Adrenal gland (tissue), 5 donors: ENCODE measurements around the gene PACS2.

Source experiments
- POLR2A ChIP-seq, 2 donors: fragments of 450-650 bp; IDR thresholded peaks; one replicate each; pipeline ENCODE4 v1.6.1; 2017; ENCODE audit warnings: antibody characterized with exemption in 2 of 2, mild to moderate bottlenecking in 2 of 2, moderate library complexity in 1 of 2
- TF ChIP-seq, protein P1 (sequence below), 6 experiments: fragments of 450-650 bp in 4 of 6; fragments of 200-600 bp in 2 of 6; sonication (generic) in 1 of 6; IDR thresholded peaks; 1 replicate in 5 of 6; 2 replicates in 1 of 6; pipeline versions ENCODE4 v1.5.1 to v1.8.0; 2016 to 2021; ENCODE audit warnings: antibody characterized with exemption in 6 of 6, mild to moderate bottlenecking in 2 of 6, moderate library complexity in 1 of 6
- donor health status: DM: no; HTN: no; CAD: no.

- TF ChIP-seq, protein P1, sequence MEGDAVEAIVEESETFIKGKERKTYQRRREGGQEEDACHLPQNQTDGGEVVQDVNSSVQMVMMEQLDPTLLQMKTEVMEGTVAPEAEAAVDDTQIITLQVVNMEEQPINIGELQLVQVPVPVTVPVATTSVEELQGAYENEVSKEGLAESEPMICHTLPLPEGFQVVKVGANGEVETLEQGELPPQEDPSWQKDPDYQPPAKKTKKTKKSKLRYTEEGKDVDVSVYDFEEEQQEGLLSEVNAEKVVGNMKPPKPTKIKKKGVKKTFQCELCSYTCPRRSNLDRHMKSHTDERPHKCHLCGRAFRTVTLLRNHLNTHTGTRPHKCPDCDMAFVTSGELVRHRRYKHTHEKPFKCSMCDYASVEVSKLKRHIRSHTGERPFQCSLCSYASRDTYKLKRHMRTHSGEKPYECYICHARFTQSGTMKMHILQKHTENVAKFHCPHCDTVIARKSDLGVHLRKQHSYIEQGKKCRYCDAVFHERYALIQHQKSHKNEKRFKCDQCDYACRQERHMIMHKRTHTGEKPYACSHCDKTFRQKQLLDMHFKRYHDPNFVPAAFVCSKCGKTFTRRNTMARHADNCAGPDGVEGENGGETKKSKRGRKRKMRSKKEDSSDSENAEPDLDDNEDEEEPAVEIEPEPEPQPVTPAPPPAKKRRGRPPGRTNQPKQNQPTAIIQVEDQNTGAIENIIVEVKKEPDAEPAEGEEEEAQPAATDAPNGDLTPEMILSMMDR (IDR thresholded peaks at IDR 0.05), result no peak
- TF ChIP-seq POLR2A (IDR thresholded peaks at IDR 0.05), result no peak
These were observed 72.3 kb downstream of the PACS2 start for GRCh38 chr14:105386581-105387529.
